GM23338 (cell line): ENCODE results near the gene RGL2.

Experiments
- CREB1 ChIP-seq: fragments of 250-450 bp; sonication (Bioruptor Pico); IDR thresholded peaks from 2 replicates; pipeline ENCODE4 v1.5.0; 2020; ENCODE audit warnings: low read depth, mild to moderate bottlenecking, moderate library complexity
- ETS1 ChIP-seq: IDR thresholded peaks from 2 replicates; pipeline ENCODE4 v1.6.1; 2016; ENCODE audit warnings: antibody characterized with exemption
- EZH2 ChIP-seq: fragments of 200-600 bp; sonication (generic); IDR thresholded peaks from one replicate; pipeline ENCODE4 v1.8.0; 2017; ENCODE audit warnings: antibody characterized with exemption, mild to moderate bottlenecking, low read depth; ENCODE audit not compliant: unreplicated experiment
- EZH2phosphoT487 ChIP-seq: fragments of 200-600 bp; sonication (generic); IDR thresholded peaks from one replicate; pipeline ENCODE4 v1.8.1; 2018; ENCODE audit warnings: antibody characterized with exemption; ENCODE audit not compliant: unreplicated experiment
- JUNB ChIP-seq: IDR thresholded peaks from one replicate; pipeline ENCODE4 v1.6.1; 2016; ENCODE audit warnings: antibody characterized with exemption; ENCODE audit not compliant: unreplicated experiment
- NANOG ChIP-seq: IDR thresholded peaks from 2 replicates; pipeline ENCODE4 v1.6.1; 2016; ENCODE audit warnings: antibody characterized with exemption, borderline replicate concordance
- POLR2AphosphoS5 ChIP-seq: IDR thresholded peaks from 2 replicates; pipeline ENCODE4 v1.6.1; 2016; ENCODE audit warnings: antibody characterized with exemption, low read depth
- STAT1 ChIP-seq: IDR thresholded peaks from one replicate; pipeline ENCODE4 v1.6.1; 2016; ENCODE audit warnings: antibody characterized with exemption; ENCODE audit not compliant: unreplicated experiment
- ZNF331 ChIP-seq: fragments of 250-450 bp; sonication (Bioruptor Pico); IDR thresholded peaks from 2 replicates; pipeline ENCODE4 v1.5.0; 2020; ENCODE audit warnings: low read depth, mild to moderate bottlenecking, moderate library complexity
- TF ChIP-seq, protein P1 (sequence below), 2 experiments: fragments of 200-600 bp in 1 of 2; sonication (generic) in 1 of 2; conservative IDR thresholded peaks; 2 replicates each; pipeline versions ENCODE4 v1.5.1 to v1.6.1; 2016 to 2017; ENCODE audit warnings: antibody characterized with exemption in 2 of 2, low read depth in 2 of 2, mild to moderate bottlenecking in 2 of 2, moderate library complexity in 1 of 2
- TF ChIP-seq, protein P2 (sequence below): IDR thresholded peaks from one replicate; pipeline ENCODE4 v1.6.1; 2018; ENCODE audit warnings: antibody characterized with exemption; ENCODE audit not compliant: unreplicated experiment

GRCh38 chr6:33296797-33297405, 1.8 kb downstream of the RGL2 start:
- TF ChIP-seq, protein P1, sequence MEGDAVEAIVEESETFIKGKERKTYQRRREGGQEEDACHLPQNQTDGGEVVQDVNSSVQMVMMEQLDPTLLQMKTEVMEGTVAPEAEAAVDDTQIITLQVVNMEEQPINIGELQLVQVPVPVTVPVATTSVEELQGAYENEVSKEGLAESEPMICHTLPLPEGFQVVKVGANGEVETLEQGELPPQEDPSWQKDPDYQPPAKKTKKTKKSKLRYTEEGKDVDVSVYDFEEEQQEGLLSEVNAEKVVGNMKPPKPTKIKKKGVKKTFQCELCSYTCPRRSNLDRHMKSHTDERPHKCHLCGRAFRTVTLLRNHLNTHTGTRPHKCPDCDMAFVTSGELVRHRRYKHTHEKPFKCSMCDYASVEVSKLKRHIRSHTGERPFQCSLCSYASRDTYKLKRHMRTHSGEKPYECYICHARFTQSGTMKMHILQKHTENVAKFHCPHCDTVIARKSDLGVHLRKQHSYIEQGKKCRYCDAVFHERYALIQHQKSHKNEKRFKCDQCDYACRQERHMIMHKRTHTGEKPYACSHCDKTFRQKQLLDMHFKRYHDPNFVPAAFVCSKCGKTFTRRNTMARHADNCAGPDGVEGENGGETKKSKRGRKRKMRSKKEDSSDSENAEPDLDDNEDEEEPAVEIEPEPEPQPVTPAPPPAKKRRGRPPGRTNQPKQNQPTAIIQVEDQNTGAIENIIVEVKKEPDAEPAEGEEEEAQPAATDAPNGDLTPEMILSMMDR (conservative IDR thresholded peaks at IDR 0.05; ENCODE audit: low read depth in 2 of 2): no peak
- TF ChIP-seq NANOG: no peak
- no peak for TF ChIP-seq POLR2AphosphoS5
- no peak for TF ChIP-seq JUNB
- TF ChIP-seq EZH2: no peak
- no peak for TF ChIP-seq CREB1 (CRISPR knock-in tag)
- TF ChIP-seq EZH2phosphoT487: no peak
- TF ChIP-seq ZNF331 (CRISPR knock-in tag): no peak
- no peak for TF ChIP-seq STAT1
- TF ChIP-seq, protein P2, sequence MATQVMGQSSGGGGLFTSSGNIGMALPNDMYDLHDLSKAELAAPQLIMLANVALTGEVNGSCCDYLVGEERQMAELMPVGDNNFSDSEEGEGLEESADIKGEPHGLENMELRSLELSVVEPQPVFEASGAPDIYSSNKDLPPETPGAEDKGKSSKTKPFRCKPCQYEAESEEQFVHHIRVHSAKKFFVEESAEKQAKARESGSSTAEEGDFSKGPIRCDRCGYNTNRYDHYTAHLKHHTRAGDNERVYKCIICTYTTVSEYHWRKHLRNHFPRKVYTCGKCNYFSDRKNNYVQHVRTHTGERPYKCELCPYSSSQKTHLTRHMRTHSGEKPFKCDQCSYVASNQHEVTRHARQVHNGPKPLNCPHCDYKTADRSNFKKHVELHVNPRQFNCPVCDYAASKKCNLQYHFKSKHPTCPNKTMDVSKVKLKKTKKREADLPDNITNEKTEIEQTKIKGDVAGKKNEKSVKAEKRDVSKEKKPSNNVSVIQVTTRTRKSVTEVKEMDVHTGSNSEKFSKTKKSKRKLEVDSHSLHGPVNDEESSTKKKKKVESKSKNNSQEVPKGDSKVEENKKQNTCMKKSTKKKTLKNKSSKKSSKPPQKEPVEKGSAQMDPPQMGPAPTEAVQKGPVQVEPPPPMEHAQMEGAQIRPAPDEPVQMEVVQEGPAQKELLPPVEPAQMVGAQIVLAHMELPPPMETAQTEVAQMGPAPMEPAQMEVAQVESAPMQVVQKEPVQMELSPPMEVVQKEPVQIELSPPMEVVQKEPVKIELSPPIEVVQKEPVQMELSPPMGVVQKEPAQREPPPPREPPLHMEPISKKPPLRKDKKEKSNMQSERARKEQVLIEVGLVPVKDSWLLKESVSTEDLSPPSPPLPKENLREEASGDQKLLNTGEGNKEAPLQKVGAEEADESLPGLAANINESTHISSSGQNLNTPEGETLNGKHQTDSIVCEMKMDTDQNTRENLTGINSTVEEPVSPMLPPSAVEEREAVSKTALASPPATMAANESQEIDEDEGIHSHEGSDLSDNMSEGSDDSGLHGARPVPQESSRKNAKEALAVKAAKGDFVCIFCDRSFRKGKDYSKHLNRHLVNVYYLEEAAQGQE: no peak
- no peak for TF ChIP-seq ETS1
